ENCODE results near the gene NFASC. TPM values are rescaled to one million over a fixed set of nuclear protein-coding genes. Genes with fewer than 3 reads are reported as not detected.

Gene NFASC
- total and polyA plus RNA-seq, 4 donors, result 0.23 to 5.4 (median 1.9) TPM

DNA sequence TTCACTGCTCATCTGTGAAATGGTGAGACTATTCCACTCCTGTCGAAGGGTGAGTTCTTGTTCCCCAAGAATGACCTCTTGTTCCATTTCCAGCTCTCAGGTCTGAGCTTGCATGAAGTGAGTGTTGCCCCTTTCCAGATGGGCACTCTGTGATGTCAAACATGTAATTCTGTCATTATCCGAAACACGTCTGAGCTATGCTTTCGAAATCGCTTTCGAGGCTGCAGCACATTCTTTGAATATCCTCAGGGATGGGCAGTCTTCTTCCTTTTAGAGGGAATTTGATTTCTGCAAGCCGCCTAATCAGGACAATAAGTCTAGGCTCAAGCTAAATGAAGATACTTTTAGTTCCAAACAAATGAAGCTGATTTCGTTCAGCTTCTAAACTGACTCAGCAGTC is 15.1 kb downstream of the NFASC start:
- peaks cover 18 to 58% (median 48%) of the 10 kb centered on the region in 4 donors for H3K4me1 ChIP-seq (ENCODE audit: control insufficient read depth in 4 of 4, insufficient read depth in 4 of 4, low read length in 3 of 4)
- H3K9me3 ChIP-seq (ENCODE audit: control insufficient read depth in 4 of 4, low read length in 3 of 4), result no peaks in the 10 kb centered on the region
- no peak overlapping the region for H3K9ac ChIP-seq (ENCODE audit: low read depth in 1 of 2, low read length in 2 of 2)
- peak overlapping the region; percentile 44 to 48 for H3K27ac ChIP-seq (ENCODE audit: low read depth in 1 of 2, low read length in 2 of 2)
- no peak overlapping the region for H3K4me3 ChIP-seq (ENCODE audit: low read depth in 1 of 3, low read length in 3 of 3)
- H3K27me3 ChIP-seq (ENCODE audit: control insufficient read depth in 4 of 4, insufficient read depth in 4 of 4, low read length in 3 of 4), result no peaks in the 10 kb centered on the region
- TF ChIP-seq, protein P1, sequence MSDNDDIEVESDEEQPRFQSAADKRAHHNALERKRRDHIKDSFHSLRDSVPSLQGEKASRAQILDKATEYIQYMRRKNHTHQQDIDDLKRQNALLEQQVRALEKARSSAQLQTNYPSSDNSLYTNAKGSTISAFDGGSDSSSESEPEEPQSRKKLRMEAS (IDR thresholded peaks at IDR 0.05), result no peak
- no peak for TF ChIP-seq FOXA2 (IDR thresholded peaks at IDR 0.05)
- TF ChIP-seq RAD21 (IDR thresholded peaks at IDR 0.05), result no peak
- no peak for TF ChIP-seq JUND (IDR thresholded peaks at IDR 0.05)
- TF ChIP-seq RXRA (IDR thresholded peaks at IDR 0.05), result no peak
- TF ChIP-seq FOXA1 (IDR thresholded peaks at IDR 0.05), result no peak
- TF ChIP-seq, protein P2, sequence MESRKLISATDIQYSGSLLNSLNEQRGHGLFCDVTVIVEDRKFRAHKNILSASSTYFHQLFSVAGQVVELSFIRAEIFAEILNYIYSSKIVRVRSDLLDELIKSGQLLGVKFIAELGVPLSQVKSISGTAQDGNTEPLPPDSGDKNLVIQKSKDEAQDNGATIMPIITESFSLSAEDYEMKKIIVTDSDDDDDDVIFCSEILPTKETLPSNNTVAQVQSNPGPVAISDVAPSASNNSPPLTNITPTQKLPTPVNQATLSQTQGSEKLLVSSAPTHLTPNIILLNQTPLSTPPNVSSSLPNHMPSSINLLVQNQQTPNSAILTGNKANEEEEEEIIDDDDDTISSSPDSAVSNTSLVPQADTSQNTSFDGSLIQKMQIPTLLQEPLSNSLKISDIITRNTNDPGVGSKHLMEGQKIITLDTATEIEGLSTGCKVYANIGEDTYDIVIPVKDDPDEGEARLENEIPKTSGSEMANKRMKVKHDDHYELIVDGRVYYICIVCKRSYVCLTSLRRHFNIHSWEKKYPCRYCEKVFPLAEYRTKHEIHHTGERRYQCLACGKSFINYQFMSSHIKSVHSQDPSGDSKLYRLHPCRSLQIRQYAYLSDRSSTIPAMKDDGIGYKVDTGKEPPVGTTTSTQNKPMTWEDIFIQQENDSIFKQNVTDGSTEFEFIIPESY (IDR thresholded peaks at IDR 0.05), result no peak
- TF ChIP-seq, protein P3, sequence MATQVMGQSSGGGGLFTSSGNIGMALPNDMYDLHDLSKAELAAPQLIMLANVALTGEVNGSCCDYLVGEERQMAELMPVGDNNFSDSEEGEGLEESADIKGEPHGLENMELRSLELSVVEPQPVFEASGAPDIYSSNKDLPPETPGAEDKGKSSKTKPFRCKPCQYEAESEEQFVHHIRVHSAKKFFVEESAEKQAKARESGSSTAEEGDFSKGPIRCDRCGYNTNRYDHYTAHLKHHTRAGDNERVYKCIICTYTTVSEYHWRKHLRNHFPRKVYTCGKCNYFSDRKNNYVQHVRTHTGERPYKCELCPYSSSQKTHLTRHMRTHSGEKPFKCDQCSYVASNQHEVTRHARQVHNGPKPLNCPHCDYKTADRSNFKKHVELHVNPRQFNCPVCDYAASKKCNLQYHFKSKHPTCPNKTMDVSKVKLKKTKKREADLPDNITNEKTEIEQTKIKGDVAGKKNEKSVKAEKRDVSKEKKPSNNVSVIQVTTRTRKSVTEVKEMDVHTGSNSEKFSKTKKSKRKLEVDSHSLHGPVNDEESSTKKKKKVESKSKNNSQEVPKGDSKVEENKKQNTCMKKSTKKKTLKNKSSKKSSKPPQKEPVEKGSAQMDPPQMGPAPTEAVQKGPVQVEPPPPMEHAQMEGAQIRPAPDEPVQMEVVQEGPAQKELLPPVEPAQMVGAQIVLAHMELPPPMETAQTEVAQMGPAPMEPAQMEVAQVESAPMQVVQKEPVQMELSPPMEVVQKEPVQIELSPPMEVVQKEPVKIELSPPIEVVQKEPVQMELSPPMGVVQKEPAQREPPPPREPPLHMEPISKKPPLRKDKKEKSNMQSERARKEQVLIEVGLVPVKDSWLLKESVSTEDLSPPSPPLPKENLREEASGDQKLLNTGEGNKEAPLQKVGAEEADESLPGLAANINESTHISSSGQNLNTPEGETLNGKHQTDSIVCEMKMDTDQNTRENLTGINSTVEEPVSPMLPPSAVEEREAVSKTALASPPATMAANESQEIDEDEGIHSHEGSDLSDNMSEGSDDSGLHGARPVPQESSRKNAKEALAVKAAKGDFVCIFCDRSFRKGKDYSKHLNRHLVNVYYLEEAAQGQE (IDR thresholded peaks at IDR 0.05), result no peak
- TF ChIP-seq SP1 (IDR thresholded peaks at IDR 0.05), result no peak
- no peak for TF ChIP-seq TAF1 (conservative IDR thresholded peaks at IDR 0.05)
- TF ChIP-seq, protein P4, sequence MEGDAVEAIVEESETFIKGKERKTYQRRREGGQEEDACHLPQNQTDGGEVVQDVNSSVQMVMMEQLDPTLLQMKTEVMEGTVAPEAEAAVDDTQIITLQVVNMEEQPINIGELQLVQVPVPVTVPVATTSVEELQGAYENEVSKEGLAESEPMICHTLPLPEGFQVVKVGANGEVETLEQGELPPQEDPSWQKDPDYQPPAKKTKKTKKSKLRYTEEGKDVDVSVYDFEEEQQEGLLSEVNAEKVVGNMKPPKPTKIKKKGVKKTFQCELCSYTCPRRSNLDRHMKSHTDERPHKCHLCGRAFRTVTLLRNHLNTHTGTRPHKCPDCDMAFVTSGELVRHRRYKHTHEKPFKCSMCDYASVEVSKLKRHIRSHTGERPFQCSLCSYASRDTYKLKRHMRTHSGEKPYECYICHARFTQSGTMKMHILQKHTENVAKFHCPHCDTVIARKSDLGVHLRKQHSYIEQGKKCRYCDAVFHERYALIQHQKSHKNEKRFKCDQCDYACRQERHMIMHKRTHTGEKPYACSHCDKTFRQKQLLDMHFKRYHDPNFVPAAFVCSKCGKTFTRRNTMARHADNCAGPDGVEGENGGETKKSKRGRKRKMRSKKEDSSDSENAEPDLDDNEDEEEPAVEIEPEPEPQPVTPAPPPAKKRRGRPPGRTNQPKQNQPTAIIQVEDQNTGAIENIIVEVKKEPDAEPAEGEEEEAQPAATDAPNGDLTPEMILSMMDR (IDR thresholded peaks at IDR 0.05; ENCODE audit: low read depth, low read length, missing input control), result no peak
- 53% methylated on average over 8 of the region's 8 CpGs for WGBS
- no peak for DNase-seq (ENCODE audit: low spot score)
- no peaks in the 10 kb centered on the region for H3K36me3 ChIP-seq (ENCODE audit: control insufficient read depth in 4 of 4, insufficient read depth in 3 of 4, low read depth in 1 of 4, low read length in 3 of 4)

DNA sequence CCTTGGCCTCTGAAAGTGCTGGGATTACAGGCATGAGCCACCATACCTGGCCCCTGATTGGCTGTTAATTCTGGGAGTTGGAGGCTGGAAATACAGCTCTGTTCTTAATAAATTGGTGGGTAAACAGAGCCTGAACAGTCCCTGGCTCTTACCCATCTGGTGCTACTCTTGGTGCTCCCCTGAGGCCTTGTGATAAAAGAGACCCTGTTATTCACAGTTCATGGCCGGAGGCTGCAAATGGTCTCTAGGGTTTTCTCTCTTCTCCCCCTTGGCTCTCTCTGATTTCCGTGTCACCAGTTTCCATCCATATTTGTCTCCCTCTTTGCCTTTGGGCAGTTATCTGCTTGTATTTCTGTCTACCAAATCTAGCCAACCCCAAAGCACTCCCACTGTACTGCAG is 17.2 kb downstream of the NFASC start:
- WGBS, result 84% methylated on average over 2 of the region's 2 CpGs
- TF ChIP-seq GABPA (IDR thresholded peaks at IDR 0.05 in 1 of 2, conservative IDR thresholded peaks at IDR 0.05 in 1 of 2), result no peak
- Histone ChIP-seq H3K36me3 (ENCODE audit: control insufficient read depth in 4 of 4, insufficient read depth in 3 of 4, low read depth in 1 of 4, low read length in 3 of 4) (no peaks in the 10 kb centered on the region), H3K27me3 (ENCODE audit: control insufficient read depth in 4 of 4, insufficient read depth in 4 of 4, low read length in 3 of 4) (no peaks in the 10 kb centered on the region), H3K9ac (ENCODE audit: low read depth in 1 of 2, low read length in 2 of 2) (no peak overlapping the region), H3K27ac (ENCODE audit: low read depth in 1 of 2, low read length in 2 of 2) (peak overlapping the region; percentile 25 to 34), H3K4me3 (ENCODE audit: low read depth in 1 of 3, low read length in 3 of 3) (no peak overlapping the region), H3K4me1 (ENCODE audit: control insufficient read depth in 4 of 4, insufficient read depth in 4 of 4, low read length in 3 of 4) (peaks cover 16 to 49% (median 43%) of the 10 kb centered on the region in 4 donors), H3K9me3 (ENCODE audit: control insufficient read depth in 4 of 4, low read length in 3 of 4) (no peaks in the 10 kb centered on the region)
- DNase-seq (ENCODE audit: low spot score), result no peak
